AG10803 (cell line): Measurements from ENCODE around the gene POLR1D.

Experiments used
- DNase-seq: peaks from one replicate; pipeline ENCODE4 v3.0.0; 2010; ENCODE audit warnings: low read depth
- H3K4me3 ChIP-seq: 2 replicates; pipeline ENCODE4 v1.5.1; 2011; ENCODE audit warnings: mild to moderate bottlenecking, low read length, control low read depth
- CTCF ChIP-seq: conservative IDR thresholded peaks from 2 replicates; pipeline ENCODE4 v1.5.1; 2011; ENCODE audit warnings: mild to moderate bottlenecking, low read length, control low read depth, inconsistent platforms

Gene POLR1D

DNA sequence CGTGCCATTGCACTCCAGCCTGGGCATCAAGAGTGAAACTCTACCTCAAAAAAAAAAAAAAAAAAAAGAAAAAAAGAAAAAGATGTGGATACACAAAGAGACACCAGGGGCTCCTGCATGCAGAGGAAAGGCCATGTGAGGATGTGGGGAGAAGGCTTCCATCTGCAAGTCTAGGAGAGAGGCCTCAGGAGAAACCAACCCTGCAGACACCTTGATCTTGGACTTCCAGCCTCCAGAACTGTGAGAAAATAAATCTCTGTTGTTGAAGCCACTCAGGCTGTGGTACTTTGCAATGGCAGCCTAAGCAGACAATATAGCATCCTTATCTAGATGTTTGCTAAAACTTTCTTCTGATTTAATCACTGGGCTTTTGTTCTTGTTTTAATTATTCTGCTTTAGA is 50.3 kb downstream of the POLR1D start:
- TF ChIP-seq CTCF: no peak
- DNase-seq: no peak
- no peak overlapping the region for H3K4me3 ChIP-seq
